WTC11 (cell line): ENCODE measurements around the gene CEP131. TPM values are rescaled to one million over a fixed set of nuclear protein-coding genes. Genes with fewer than 3 reads are reported as not detected.

Source experiments
- ATAC-seq: fragments of 200-7000 bp; cut with Tn5 transposase; 2 replicates; pipeline ENCODE4 v1.10.0; 2021; ENCODE audit warnings: mild to moderate bottlenecking, moderate library complexity
- CTCF ChIA-PET: fragments of 300-600 bp; sonication (Branson Sonifier 250); formaldehyde crosslinking; loops from one replicate; lab custom pipeline; 2021; ENCODE audit warnings: antibody characterized with exemption; lab: Charles Lee
- POLR2A ChIA-PET: fragments of 350-600 bp; sonication (Branson Sonifier 250); formaldehyde crosslinking; loops from one replicate; lab custom pipeline; 2021; ENCODE audit warnings: antibody characterized with exemption; lab: Charles Lee
- DNase-seq: peaks from one replicate; pipeline ENCODE4 v3.0.0; 2021; ENCODE audit warnings: low spot score
- H3K27ac Mint-ChIP-seq: 2 replicates; pipeline ENCODE4 v1.8.0; 2021; ENCODE audit warnings: mixed read lengths
- H3K27me3 Mint-ChIP-seq: 2 replicates; pipeline ENCODE4 v1.8.0; 2021; ENCODE audit warnings: low read depth, mild to moderate bottlenecking, moderate library complexity, mixed read lengths
- H3K36me3 Mint-ChIP-seq: 2 replicates; pipeline ENCODE4 v1.8.0; 2021; ENCODE audit warnings: mixed read lengths
- H3K4me1 Mint-ChIP-seq: 2 replicates; pipeline ENCODE4 v1.8.0; 2022; ENCODE audit warnings: mixed read lengths
- H3K4me3 Mint-ChIP-seq: 2 replicates; pipeline ENCODE4 v1.8.0; 2021; ENCODE audit warnings: mild to moderate bottlenecking, moderate library complexity, mixed read lengths
- H3K9me3 Mint-ChIP-seq: 2 replicates; pipeline ENCODE4 v1.8.0; 2021; ENCODE audit warnings: mixed read lengths
- CBFB ChIP-seq: sonication (generic); formaldehyde crosslinking; IDR thresholded peaks from 2 replicates; pipeline ENCODE4 v1.8.1; 2022; ENCODE audit warnings: mild to moderate bottlenecking, low read depth, missing genetic modification reagents
- CREM ChIP-seq: sonication (generic); formaldehyde crosslinking; IDR thresholded peaks from 2 replicates; pipeline ENCODE4 v1.8.1; 2022; ENCODE audit warnings: mild to moderate bottlenecking, missing genetic modification reagents, moderate library complexity
- E2F1 ChIP-seq: sonication (generic); formaldehyde crosslinking; IDR thresholded peaks from 2 replicates; pipeline ENCODE4 v1.8.0; 2022; ENCODE audit warnings: mild to moderate bottlenecking, missing genetic modification reagents
- GABPB1 ChIP-seq: sonication (generic); formaldehyde crosslinking; IDR thresholded peaks from 2 replicates; pipeline ENCODE4 v1.8.1; 2023; ENCODE audit warnings: mild to moderate bottlenecking, missing genetic modification reagents
- IRF2 ChIP-seq: sonication (generic); formaldehyde crosslinking; IDR thresholded peaks from 2 replicates; pipeline ENCODE4 v1.8.0; 2022; ENCODE audit warnings: low read depth, missing genetic modification reagents, borderline replicate concordance
- JUN ChIP-seq: sonication (generic); formaldehyde crosslinking; IDR thresholded peaks from 2 replicates; pipeline ENCODE4 v1.8.0; 2023; ENCODE audit warnings: mild to moderate bottlenecking, missing genetic modification reagents
- MAX ChIP-seq: sonication (generic); formaldehyde crosslinking; IDR thresholded peaks from 2 replicates; pipeline ENCODE4 v1.8.0; 2022; ENCODE audit warnings: mild to moderate bottlenecking, missing genetic modification reagents
- NFATC4 ChIP-seq: fragments of 250-450 bp; sonication (Bioruptor Pico); IDR thresholded peaks from 2 replicates; pipeline ENCODE4 v1.9.0; 2021; ENCODE audit warnings: mild to moderate bottlenecking
- NR1H2 ChIP-seq: sonication (generic); formaldehyde crosslinking; IDR thresholded peaks from 2 replicates; pipeline ENCODE4 v1.9.0; 2021; ENCODE audit warnings: mild to moderate bottlenecking, moderate library complexity, missing genetic modification reagents
- OVOL2 ChIP-seq: fragments of 250-450 bp; sonication (Bioruptor Pico); IDR thresholded peaks from 2 replicates; pipeline ENCODE4 v1.9.0; 2021; ENCODE audit warnings: mild to moderate bottlenecking, borderline replicate concordance
- PREB ChIP-seq: sonication (generic); formaldehyde crosslinking; IDR thresholded peaks from 2 replicates; pipeline ENCODE4 v1.8.1; 2022; ENCODE audit warnings: mild to moderate bottlenecking, missing genetic modification reagents, moderate library complexity, borderline replicate concordance
- RELA ChIP-seq: sonication (generic); formaldehyde crosslinking; IDR thresholded peaks from 2 replicates; pipeline ENCODE4 v1.8.1; 2022; ENCODE audit warnings: missing genetic modification reagents, mild to moderate bottlenecking, borderline replicate concordance
- TCF7 ChIP-seq: sonication (generic); formaldehyde crosslinking; IDR thresholded peaks from 2 replicates; pipeline ENCODE4 v1.8.0; 2022; ENCODE audit warnings: mild to moderate bottlenecking, low read depth, missing genetic modification reagents, moderate library complexity
- ZNF138 ChIP-seq: sonication (generic); formaldehyde crosslinking; conservative IDR thresholded peaks from 2 replicates; pipeline ENCODE4 v1.8.1; 2022; ENCODE audit warnings: mild to moderate bottlenecking, moderate library complexity, missing genetic modification reagents
- total RNA-seq: library from RNA; stranded (reverse); gene quantifications from 3 replicates; pipeline ENCODE4 v1.2.3, GENCODE V29; 2021
- TF ChIP-seq, protein P1 (sequence below): sonication (generic); formaldehyde crosslinking; IDR thresholded peaks from 2 replicates; pipeline ENCODE4 v1.8.1; 2023; ENCODE audit warnings: mild to moderate bottlenecking, missing genetic modification reagents, moderate library complexity
- TF ChIP-seq, protein P2 (sequence below): sonication (generic); formaldehyde crosslinking; IDR thresholded peaks from 2 replicates; pipeline ENCODE4 v1.8.1; 2023; ENCODE audit warnings: mild to moderate bottlenecking, missing genetic modification reagents, borderline replicate concordance

Gene CEP131
- total RNA-seq, 1 experiment from 2014 or later = 35.2 TPM

DNA sequence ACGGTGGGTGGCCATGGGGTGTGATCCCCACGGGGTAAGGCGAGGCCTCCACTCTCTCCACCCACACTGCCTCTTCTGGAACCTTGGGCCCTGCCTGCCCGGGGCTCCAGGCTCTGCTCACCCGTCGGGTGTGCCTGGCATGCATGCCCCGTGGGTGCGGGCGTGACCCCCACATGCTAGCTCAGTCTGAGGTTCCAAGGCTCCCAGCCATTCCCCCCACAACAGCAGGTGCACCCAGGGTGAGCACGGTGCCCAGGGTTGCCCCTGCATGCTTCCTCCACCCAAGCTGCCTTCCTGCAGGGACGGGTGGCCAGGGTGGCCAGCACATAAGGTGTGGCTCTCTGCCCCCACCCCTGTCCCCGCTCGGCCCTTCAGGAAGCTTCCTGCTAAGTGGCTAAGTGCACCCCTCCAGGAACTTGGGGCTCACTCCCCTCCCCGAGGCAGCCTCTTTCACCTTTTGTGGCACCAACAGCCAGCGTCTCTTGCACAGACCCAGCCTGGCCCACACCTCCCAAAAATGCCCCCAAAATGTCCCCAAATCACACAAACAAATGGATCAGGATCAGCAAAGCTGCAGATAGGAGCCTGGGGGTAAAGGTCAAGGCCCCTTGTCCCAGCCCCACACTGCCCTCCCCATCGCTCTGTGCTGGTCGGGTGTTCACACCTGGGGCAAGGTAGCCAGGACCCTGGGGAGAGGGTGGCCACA lies 78.9 kb downstream of the CEP131 start (continued):
- no peak for TF ChIP-seq PREB (CRISPR knock-in tag)

DNA sequence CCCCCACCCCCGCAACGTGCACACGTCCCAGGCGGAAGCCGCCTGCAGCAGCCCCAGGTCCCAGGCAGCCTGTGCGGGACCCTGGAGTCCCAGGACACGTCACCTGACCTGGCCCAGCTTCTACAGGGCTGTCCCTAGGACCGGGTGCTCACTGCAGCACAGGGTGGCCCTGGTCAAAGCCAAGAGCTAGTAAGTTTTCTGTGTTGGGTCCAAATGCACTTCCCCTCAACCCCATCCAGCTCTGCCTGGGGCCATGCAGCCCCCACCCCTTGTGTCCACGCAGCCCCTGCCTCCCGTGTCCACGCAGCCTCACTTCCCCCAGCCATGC lies 79.6 kb downstream of the CEP131 start:
- ATAC-seq (no peak; the same call in 1 of the 2 replicates), DNase-seq (no peak)
- Mint-ChIP-seq H3K27me3 (no peaks in the 10 kb centered on the region), H3K4me1 (no peaks in the 10 kb centered on the region), H3K36me3 (peaks cover 8% of the 10 kb centered on the region; the same call in 1 of the 2 replicates), H3K27ac (no peak overlapping the region)
- CTCF ChIA-PET = interaction anchor here (0.6 to 2.8 kb wide), 33 partner anchors 9 to 393 kb away, joined by 3 to 18 read pairs (median 4); partner anchors contain the start of genes CEP131, NDUFAF8 and TEPSIN
- no peak for TF ChIP-seq JUN
- TF ChIP-seq, protein P1, sequence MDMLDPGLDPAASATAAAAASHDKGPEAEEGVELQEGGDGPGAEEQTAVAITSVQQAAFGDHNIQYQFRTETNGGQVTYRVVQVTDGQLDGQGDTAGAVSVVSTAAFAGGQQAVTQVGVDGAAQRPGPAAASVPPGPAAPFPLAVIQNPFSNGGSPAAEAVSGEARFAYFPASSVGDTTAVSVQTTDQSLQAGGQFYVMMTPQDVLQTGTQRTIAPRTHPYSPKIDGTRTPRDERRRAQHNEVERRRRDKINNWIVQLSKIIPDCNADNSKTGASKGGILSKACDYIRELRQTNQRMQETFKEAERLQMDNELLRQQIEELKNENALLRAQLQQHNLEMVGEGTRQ (CRISPR knock-in tag) = 0 out of 2 replicates have a peak, but pooled peaks have one; percentile 14
- TF ChIP-seq, all 79 proteins: peak for 1
- no peak overlapping the region for H3K4me3 Mint-ChIP-seq
- H3K9me3 Mint-ChIP-seq = peaks cover 11% of the 10 kb centered on the region
- POLR2A ChIA-PET = interaction anchor here (0.6 to 1.1 kb wide), 2 partner anchors 90 to 582 kb away, joined by 3 read pairs; no protein-coding TSS in a partner anchor

GRCh38 chr17:81142301-81143199 lies 80.2 kb downstream of the CEP131 start:
- DNase-seq = peak; percentile 80
- peak overlapping the region; percentile 60; the same call in 1 of the 2 replicates for H3K27ac Mint-ChIP-seq
- H3K36me3 Mint-ChIP-seq = peaks cover 13% of the 10 kb centered on the region; the same call in 1 of the 2 replicates
- ATAC-seq = peak; percentile 90
- H3K4me1 Mint-ChIP-seq = no peaks in the 10 kb centered on the region
- H3K27me3 Mint-ChIP-seq = no peaks in the 10 kb centered on the region
- CTCF ChIA-PET = interaction anchor here (0.6 to 2.8 kb wide), 33 partner anchors 9 to 394 kb away, joined by 3 to 18 read pairs (median 4); partner anchors contain the start of genes CEP131, NDUFAF8 and TEPSIN
- H3K9me3 Mint-ChIP-seq = peaks cover 17% of the 10 kb centered on the region
- H3K4me3 Mint-ChIP-seq = no peak overlapping the region
- TF ChIP-seq GABPB1 (CRISPR knock-in tag) (peak; percentile 59), MAX (CRISPR knock-in tag) (peak; percentile 47; the same call in 1 of the 2 replicates), TCF7 (CRISPR knock-in tag) (no peak), CREM (CRISPR knock-in tag) (no peak)
- POLR2A ChIA-PET = interaction anchor here (0.6 kb wide), 1 partner anchor 582 kb away, joined by 3 read pairs; no protein-coding TSS in a partner anchor

- no peak for DNase-seq
- Mint-ChIP-seq H3K27me3 (no peaks in the 10 kb centered on the region), H3K27ac (no peak overlapping the region)
These were observed 82.1 kb downstream of the CEP131 start for GRCh38 chr17:81140695-81141094.

More at GRCh38 chr17:81140695-81141094, 82.1 kb downstream of the CEP131 start:
- ATAC-seq = no peak
- ChIA-PET CTCF (interaction anchor here (0.9 to 2.0 kb wide), 5 partner anchors 9 to 60 kb away, joined by 3 to 5 read pairs (median 5); no protein-coding TSS in a partner anchor), POLR2A (no interaction called here)
- H3K4me1 Mint-ChIP-seq = no peaks in the 10 kb centered on the region
- no peak overlapping the region for H3K4me3 Mint-ChIP-seq
- peaks cover 19% of the 10 kb centered on the region for H3K9me3 Mint-ChIP-seq
- peaks cover 14% of the 10 kb centered on the region; the same call in 1 of the 2 replicates for H3K36me3 Mint-ChIP-seq
- TF ChIP-seq OVOL2 (CRISPR knock-in tag) (no peak), ZNF138 (CRISPR knock-in tag) (no peak), E2F1 (CRISPR knock-in tag) (no peak), IRF2 (CRISPR knock-in tag) (no peak), NR1H2 (no peak), TCF7 (CRISPR knock-in tag) (no peak), CBFB (CRISPR knock-in tag) (no peak), NFATC4 (no peak), RELA (CRISPR knock-in tag) (no peak)
- TF ChIP-seq, protein P2, sequence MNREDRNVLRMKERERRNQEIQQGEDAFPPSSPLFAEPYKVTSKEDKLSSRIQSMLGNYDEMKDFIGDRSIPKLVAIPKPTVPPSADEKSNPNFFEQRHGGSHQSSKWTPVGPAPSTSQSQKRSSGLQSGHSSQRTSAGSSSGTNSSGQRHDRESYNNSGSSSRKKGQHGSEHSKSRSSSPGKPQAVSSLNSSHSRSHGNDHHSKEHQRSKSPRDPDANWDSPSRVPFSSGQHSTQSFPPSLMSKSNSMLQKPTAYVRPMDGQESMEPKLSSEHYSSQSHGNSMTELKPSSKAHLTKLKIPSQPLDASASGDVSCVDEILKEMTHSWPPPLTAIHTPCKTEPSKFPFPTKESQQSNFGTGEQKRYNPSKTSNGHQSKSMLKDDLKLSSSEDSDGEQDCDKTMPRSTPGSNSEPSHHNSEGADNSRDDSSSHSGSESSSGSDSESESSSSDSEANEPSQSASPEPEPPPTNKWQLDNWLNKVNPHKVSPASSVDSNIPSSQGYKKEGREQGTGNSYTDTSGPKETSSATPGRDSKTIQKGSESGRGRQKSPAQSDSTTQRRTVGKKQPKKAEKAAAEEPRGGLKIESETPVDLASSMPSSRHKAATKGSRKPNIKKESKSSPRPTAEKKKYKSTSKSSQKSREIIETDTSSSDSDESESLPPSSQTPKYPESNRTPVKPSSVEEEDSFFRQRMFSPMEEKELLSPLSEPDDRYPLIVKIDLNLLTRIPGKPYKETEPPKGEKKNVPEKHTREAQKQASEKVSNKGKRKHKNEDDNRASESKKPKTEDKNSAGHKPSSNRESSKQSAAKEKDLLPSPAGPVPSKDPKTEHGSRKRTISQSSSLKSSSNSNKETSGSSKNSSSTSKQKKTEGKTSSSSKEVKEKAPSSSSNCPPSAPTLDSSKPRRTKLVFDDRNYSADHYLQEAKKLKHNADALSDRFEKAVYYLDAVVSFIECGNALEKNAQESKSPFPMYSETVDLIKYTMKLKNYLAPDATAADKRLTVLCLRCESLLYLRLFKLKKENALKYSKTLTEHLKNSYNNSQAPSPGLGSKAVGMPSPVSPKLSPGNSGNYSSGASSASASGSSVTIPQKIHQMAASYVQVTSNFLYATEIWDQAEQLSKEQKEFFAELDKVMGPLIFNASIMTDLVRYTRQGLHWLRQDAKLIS (CRISPR knock-in tag) = no peak
